ENCODE data around the gene TTBK1.
"Not testable (repeated sequence)": the region's sequence is repeated elsewhere in the genome, so short reads cannot be mapped to it uniquely, and the experiment has no call there.

Gene TTBK1

GRCh38 chr6:43287717-43288679 is 44.7 kb downstream of the TTBK1 start:
- no peak for DNase-seq (ENCODE audit: low spot score)

GRCh38 chr6:43290339-43290904 is 47.1 kb downstream of the TTBK1 start:
- DNase-seq (ENCODE audit: low spot score): no peak

GRCh38 chr6:43290905-43291355 is 47.6 kb downstream of the TTBK1 start:
- DNase-seq (ENCODE audit: low spot score): no peak

- DNase-seq (ENCODE audit: low spot score): no peak
Measured at GRCh38 chr6:43291708-43292107, 48.4 kb downstream of the TTBK1 start.

- DNase-seq (ENCODE audit: low spot score): no peak
Measured at GRCh38 chr6:43292341-43292740, 49.1 kb downstream of the TTBK1 start.

- no peak for DNase-seq (ENCODE audit: low spot score)
Measured at GRCh38 chr6:43292763-43293318, 49.6 kb downstream of the TTBK1 start.

GRCh38 chr6:43293698-43294097 is 50.4 kb downstream of the TTBK1 start:
- no peak for DNase-seq (ENCODE audit: low spot score)

- no peak for DNase-seq (ENCODE audit: low spot score)
Measured at GRCh38 chr6:43294536-43294935, 51.3 kb downstream of the TTBK1 start.

- no peak for DNase-seq (ENCODE audit: low spot score)
Measured at GRCh38 chr6:43295456-43295855, 52.2 kb downstream of the TTBK1 start.

GRCh38 chr6:43296780-43297497 is 53.7 kb downstream of the TTBK1 start:
- DNase-seq (ENCODE audit: low spot score): no peak

GRCh38 chr6:43297644-43298564 is 54.6 kb downstream of the TTBK1 start, which contains the start of gene SLC22A7:
TSS of gene SLC22A7 (plus strand) at chr6:43298260. CDS start at chr6:43298359, 99 bp downstream.
- no peak for DNase-seq (ENCODE audit: low spot score)

- no peak for DNase-seq (ENCODE audit: low spot score)
Measured at GRCh38 chr6:43298565-43299337, 55.5 kb downstream of the TTBK1 start.

GRCh38 chr6:43299338-43300293 is 56.3 kb downstream of the TTBK1 start:
- no peak for DNase-seq (ENCODE audit: low spot score)

GRCh38 chr6:43301081-43301870 is 58.0 kb downstream of the TTBK1 start:
- DNase-seq (ENCODE audit: low spot score): no peak

- no peak for DNase-seq (ENCODE audit: low spot score)
Measured at GRCh38 chr6:43302126-43302525, 58.8 kb downstream of the TTBK1 start.

- not testable (repeated sequence) for DNase-seq (ENCODE audit: low spot score)
Measured at GRCh38 chr6:43303006-43303405, 59.7 kb downstream of the TTBK1 start.

GRCh38 chr6:43303751-43304331 is 60.6 kb downstream of the TTBK1 start:
- DNase-seq (ENCODE audit: low spot score): no peak

GRCh38 chr6:43304361-43304760 is 61.1 kb downstream of the TTBK1 start:
- DNase-seq (ENCODE audit: low spot score): no peak

Data from putamen (tissue), 1 donor.